ENCODE data around the gene ANOS1.
"Not testable (repeated sequence)": the region's sequence is repeated elsewhere in the genome, so short reads cannot be mapped to it uniquely, and the experiment has no call there.

The ANOS1 gene, protein sequence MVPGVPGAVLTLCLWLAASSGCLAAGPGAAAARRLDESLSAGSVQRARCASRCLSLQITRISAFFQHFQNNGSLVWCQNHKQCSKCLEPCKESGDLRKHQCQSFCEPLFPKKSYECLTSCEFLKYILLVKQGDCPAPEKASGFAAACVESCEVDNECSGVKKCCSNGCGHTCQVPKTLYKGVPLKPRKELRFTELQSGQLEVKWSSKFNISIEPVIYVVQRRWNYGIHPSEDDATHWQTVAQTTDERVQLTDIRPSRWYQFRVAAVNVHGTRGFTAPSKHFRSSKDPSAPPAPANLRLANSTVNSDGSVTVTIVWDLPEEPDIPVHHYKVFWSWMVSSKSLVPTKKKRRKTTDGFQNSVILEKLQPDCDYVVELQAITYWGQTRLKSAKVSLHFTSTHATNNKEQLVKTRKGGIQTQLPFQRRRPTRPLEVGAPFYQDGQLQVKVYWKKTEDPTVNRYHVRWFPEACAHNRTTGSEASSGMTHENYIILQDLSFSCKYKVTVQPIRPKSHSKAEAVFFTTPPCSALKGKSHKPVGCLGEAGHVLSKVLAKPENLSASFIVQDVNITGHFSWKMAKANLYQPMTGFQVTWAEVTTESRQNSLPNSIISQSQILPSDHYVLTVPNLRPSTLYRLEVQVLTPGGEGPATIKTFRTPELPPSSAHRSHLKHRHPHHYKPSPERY

DNA sequence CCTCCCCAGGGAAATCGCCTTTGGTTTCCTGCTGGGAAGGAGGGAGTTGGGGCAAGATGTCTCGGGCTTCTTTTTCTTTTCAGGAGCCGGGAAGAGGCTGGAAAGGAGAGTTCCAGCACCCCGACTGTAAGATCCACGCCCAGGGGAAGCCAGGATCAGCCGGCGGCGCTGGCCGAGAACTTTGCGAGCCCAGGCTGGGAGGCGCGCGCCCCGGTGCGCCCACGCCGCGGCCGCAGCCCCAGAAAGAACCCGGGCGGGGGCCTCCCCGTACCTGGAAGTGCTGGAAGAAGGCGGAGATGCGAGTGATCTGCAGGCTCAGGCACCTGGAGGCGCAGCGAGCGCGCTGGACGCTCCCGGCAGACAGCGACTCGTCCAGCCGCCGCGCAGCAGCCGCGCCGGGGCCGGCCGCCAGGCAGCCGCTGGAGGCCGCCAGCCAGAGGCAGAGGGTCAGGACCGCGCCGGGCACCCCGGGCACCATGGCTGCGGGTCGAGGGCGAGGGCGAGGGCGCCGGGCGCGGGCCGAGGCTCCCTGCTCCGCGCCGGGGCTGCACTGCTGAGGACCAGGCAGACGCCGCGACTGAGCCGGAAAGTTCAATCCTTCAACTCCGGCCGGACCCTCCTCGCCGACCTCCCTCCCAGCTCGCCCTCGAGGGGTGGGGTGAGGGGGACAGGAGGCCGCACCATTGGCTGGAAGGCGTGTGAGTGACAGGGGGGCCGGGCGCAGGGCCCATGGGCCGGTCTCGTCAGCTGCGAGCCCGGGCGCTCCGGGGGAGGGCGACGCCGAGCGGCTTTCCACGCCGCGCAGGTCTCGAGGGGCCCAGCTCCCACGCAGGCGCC is at the start of gene ANOS1:
TSS of gene ANOS1 (minus strand) at position 579 of the 837 bp plus-strand sequence. CDS start at position 478, 101 bp downstream.
- in situ Hi-C loops (cut with HindIII; ENCODE audit: low pct_ligation_motif_present, low sequenced_read_pairs), result no loop called here
- Histone ChIP-seq H3K36me3 (replicated peaks) (no peaks in the 10 kb centered on the region), H3K27ac (no peak within 1 kb of the TSS), H3K27me3 (replicated peaks) (peaks cover 6% of the 10 kb centered on the region), H3K4me3 (ENCODE audit: low read depth, low read length) (peak within 1 kb of the TSS; percentile 49)
- TF ChIP-seq, protein P1, sequence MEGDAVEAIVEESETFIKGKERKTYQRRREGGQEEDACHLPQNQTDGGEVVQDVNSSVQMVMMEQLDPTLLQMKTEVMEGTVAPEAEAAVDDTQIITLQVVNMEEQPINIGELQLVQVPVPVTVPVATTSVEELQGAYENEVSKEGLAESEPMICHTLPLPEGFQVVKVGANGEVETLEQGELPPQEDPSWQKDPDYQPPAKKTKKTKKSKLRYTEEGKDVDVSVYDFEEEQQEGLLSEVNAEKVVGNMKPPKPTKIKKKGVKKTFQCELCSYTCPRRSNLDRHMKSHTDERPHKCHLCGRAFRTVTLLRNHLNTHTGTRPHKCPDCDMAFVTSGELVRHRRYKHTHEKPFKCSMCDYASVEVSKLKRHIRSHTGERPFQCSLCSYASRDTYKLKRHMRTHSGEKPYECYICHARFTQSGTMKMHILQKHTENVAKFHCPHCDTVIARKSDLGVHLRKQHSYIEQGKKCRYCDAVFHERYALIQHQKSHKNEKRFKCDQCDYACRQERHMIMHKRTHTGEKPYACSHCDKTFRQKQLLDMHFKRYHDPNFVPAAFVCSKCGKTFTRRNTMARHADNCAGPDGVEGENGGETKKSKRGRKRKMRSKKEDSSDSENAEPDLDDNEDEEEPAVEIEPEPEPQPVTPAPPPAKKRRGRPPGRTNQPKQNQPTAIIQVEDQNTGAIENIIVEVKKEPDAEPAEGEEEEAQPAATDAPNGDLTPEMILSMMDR (IDR thresholded peaks at IDR 0.05; ENCODE audit: low read depth, low read length, missing control alignments), result no peak
- no peak for DNase-seq

DNA sequence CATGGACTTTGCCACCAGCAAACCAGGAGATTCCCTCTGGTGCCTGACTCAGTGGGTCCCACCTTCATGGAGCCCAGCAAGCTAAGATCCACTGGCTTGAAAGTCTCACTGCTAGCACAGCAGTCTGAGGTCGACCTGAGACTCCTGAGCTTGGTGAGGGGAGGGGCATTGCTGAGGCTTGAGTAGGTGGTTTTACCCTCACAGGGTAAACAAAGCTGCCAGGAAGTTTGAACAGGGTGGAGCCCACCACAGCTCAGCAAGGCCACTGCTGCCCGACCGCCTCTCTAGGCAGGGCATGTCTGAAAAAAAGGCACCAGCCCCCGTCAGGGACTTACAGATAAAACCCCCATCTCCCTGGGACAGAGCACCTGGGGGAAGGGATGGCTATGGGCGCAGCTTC is 41.2 kb upstream of the ANOS1 start:
- H3K36me3 ChIP-seq (replicated peaks), result no peaks in the 10 kb centered on the region
- H3K27ac ChIP-seq, result no peak overlapping the region
- DNase-seq, result no peak
- in situ Hi-C loops (cut with HindIII; ENCODE audit: low pct_ligation_motif_present, low sequenced_read_pairs), result no loop called here
- no peaks in the 10 kb centered on the region for H3K27me3 ChIP-seq (replicated peaks)
- no peak overlapping the region for H3K4me3 ChIP-seq (ENCODE audit: low read depth, low read length)
- TF ChIP-seq, protein P1 (IDR thresholded peaks at IDR 0.05; ENCODE audit: low read depth, low read length, missing control alignments), result no peak

DNA sequence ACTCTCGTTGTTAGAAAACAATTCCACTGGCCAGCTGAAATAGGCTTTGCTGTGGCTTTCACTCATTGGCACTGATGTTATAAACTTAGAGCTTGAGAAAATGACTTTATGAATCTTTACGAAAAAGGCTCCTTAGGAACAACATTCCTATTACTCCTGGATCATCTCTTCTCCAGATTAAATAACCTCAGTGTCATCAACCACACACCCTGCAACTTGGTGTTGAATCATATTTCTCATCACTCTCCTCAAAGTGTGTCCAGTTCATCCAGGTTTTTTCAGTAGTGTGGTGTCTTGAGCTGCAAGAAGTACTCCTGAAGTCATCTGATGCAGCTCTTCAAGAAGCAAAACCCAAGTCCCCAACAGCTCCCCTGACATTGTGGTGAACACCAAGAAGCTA is 28.1 kb upstream of the ANOS1 start:
- Histone ChIP-seq H3K36me3 (replicated peaks) (no peaks in the 10 kb centered on the region), H3K4me3 (ENCODE audit: low read depth, low read length) (no peak overlapping the region), H3K27ac (no peak overlapping the region), H3K27me3 (replicated peaks) (no peaks in the 10 kb centered on the region)
- in situ Hi-C loops (cut with HindIII; ENCODE audit: low pct_ligation_motif_present, low sequenced_read_pairs), result no loop called here
- no peak for DNase-seq
- TF ChIP-seq, protein P1 (IDR thresholded peaks at IDR 0.05; ENCODE audit: low read depth, low read length, missing control alignments), result no peak

DNA sequence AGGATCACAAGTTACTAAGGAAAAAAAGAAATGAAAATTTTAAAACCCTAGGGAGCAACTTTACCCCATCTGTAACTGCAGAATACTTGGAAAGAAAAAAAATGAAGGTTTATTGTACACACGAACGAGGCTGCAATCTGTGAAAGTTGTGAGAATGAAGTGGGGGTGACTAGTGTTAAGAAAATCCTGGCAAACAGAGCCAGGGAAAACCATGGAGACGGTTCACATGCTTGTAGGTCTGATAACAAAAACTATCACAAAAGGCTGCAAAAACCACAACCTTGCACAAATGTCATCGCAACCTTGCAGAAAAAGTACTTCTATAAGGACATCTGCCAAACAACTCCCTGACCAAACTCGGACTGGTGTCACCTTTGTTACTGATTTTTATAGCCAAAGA is 26.8 kb upstream of the ANOS1 start:
- H3K4me3 ChIP-seq (ENCODE audit: low read depth, low read length); H3K36me3 ChIP-seq (replicated peaks); in situ Hi-C loops (cut with HindIII; ENCODE audit: low pct_ligation_motif_present, low sequenced_read_pairs); H3K27me3 ChIP-seq (replicated peaks): not testable (repeated sequence)
- peak overlapping the region; percentile 55 for H3K27ac ChIP-seq
- DNase-seq, result peak; percentile 24

DNA sequence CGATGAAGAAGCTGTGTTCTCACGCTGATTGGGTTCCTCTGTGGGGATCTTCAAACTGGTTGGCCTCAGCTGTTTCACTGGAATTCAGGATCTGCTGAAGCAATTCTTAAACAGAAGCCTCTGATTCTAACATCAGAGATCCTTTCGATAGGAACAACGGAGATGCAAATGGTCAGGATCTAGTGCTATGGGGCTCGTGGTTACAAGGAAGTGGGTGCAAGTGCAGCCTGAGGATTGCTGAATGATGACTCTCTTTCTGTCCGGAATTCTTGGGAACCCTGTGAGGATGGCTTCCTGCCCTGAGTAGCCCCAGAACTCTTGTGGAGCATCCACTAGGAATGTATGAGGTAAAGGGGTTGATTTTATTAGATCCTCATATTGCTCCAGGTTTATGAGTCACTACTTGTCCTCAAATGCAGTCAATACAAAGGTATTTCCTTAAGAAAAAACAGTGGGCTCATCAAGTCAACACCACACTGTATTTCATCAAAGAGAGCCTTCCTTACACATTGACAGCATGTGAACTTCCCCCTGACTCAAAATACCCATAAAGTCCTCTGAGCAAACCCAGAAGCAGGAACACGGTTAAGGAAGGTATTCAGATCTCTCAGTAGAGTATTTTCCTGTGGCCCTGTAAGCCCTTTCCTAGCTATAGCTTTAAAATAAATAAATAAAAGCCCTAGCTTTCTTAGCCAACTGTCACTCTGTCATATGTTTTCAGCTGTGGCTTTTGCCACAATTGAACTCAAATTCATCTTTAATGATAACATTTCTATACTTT is 25.9 kb upstream of the ANOS1 start:
- peak; percentile 28 for DNase-seq
- H3K27me3 ChIP-seq (replicated peaks); H3K4me3 ChIP-seq (ENCODE audit: low read depth, low read length); H3K36me3 ChIP-seq (replicated peaks); in situ Hi-C loops (cut with HindIII; ENCODE audit: low pct_ligation_motif_present, low sequenced_read_pairs): not testable (repeated sequence)
- H3K27ac ChIP-seq, result peak overlapping the region; percentile 55

DNA sequence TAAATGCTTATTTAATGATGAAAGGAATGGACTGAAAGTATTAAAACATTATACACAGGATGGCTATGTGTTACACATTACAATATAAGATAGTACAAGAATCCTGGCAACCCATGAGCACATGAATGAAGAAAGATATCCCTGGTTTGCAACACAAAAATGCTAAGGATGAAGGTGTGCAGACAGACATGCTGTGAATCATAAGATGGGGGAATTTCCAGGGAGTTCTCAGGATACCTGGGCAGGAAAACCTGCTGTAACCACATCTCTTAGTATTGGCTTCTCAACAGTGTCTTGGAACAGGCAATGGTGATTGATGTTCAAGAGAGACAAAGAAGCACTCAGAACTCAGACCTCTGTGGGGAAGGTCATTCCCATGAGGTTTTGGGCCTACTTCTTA is 23.9 kb upstream of the ANOS1 start:
- Histone ChIP-seq H3K27ac (no peak overlapping the region), H3K4me3 (ENCODE audit: low read depth, low read length) (no peak overlapping the region), H3K27me3 (replicated peaks) (no peaks in the 10 kb centered on the region), H3K36me3 (replicated peaks) (no peaks in the 10 kb centered on the region)
- TF ChIP-seq, protein P1 (IDR thresholded peaks at IDR 0.05; ENCODE audit: low read depth, low read length, missing control alignments), result no peak
- in situ Hi-C loops (cut with HindIII; ENCODE audit: low pct_ligation_motif_present, low sequenced_read_pairs), result no loop called here
- no peak for DNase-seq
